GM19372 (cell line): ENCODE data around the gene NUBP1.
"Not testable (repeated sequence)": the region's sequence is repeated elsewhere in the genome, so short reads cannot be mapped to it uniquely, and the experiment has no call there.

Experiments used
- ATAC-seq: cut with Tn5 transposase; IDR thresholded peaks from one replicate; pipeline ENCODE4 v1.9.1; 2021; ENCODE audit warnings: mild to moderate bottlenecking, low read depth, moderate library complexity; ENCODE audit not compliant: unreplicated experiment

NUBP1 gene

GRCh38 chr16:10743610-10744369 is at the start of gene NUBP1:
TSS of gene NUBP1 (plus strand) at chr16:10743842. CDS start at chr16:10743864, 22 bp downstream.
- ATAC-seq, result peak; percentile 86

GRCh38 chr16:10693889-10694288 is 49.8 kb upstream of the NUBP1 start:
- no peak for ATAC-seq

- no peak for ATAC-seq
Observed at GRCh38 chr16:10694306-10694705, 49.3 kb upstream of the NUBP1 start.

GRCh38 chr16:10694830-10695229 is 48.8 kb upstream of the NUBP1 start, which contains the start of gene TEKT5:
TSS of gene TEKT5 (minus strand) at chr16:10694930. CDS start at chr16:10694873, 57 bp downstream.
- ATAC-seq, result no peak

GRCh38 chr16:10699756-10700155 is 43.9 kb upstream of the NUBP1 start:
- ATAC-seq, result no peak

- no peak for ATAC-seq
Observed at GRCh38 chr16:10708969-10709368, 34.7 kb upstream of the NUBP1 start.

- no peak for ATAC-seq
Observed at GRCh38 chr16:10728003-10728887, 15.4 kb upstream of the NUBP1 start.

- no peak for ATAC-seq
Observed at GRCh38 chr16:10729104-10730048, 14.3 kb upstream of the NUBP1 start.

GRCh38 chr16:10731790-10732189 is 11.9 kb upstream of the NUBP1 start:
- ATAC-seq, result no peak

GRCh38 chr16:10737068-10737625 is 6.5 kb upstream of the NUBP1 start:
- ATAC-seq, result peak; percentile 49

GRCh38 chr16:10738231-10739077 is 5.2 kb upstream of the NUBP1 start:
- peak; percentile 43 for ATAC-seq

GRCh38 chr16:10740000-10740844 is 3.4 kb upstream of the NUBP1 start:
- no peak for ATAC-seq

- no peak for ATAC-seq
Observed at GRCh38 chr16:10740845-10741208, 2.8 kb upstream of the NUBP1 start.

- ATAC-seq, result not testable (repeated sequence)
Observed at GRCh38 chr16:10741249-10741648, 2.4 kb upstream of the NUBP1 start.

GRCh38 chr16:10741844-10742243 is 1.8 kb upstream of the NUBP1 start:
- no peak for ATAC-seq

- no peak for ATAC-seq
Observed at GRCh38 chr16:10743227-10743609, 424 bp upstream of the NUBP1 start.

- ATAC-seq, result no peak
Observed at GRCh38 chr16:10744370-10745030, 858 bp downstream of the NUBP1 start.

GRCh38 chr16:10745841-10746240 is 2.2 kb downstream of the NUBP1 start:
- ATAC-seq, result no peak
